Measurements from ENCODE around the gene TIAM1.
"Not testable (repeated sequence)": the region's sequence is repeated elsewhere in the genome, so short reads cannot be mapped to it uniquely, and the experiment has no call there.

The TIAM1 gene

GRCh38 chr21:31253684-31254083 lies 90.4 kb downstream of the TIAM1 start:
- DNase-seq (ENCODE audit: low read depth in 2 of 2) = no peak

GRCh38 chr21:31252611-31253010 lies 91.5 kb downstream of the TIAM1 start:
- DNase-seq (ENCODE audit: low read depth in 2 of 2) = no peak

DNA sequence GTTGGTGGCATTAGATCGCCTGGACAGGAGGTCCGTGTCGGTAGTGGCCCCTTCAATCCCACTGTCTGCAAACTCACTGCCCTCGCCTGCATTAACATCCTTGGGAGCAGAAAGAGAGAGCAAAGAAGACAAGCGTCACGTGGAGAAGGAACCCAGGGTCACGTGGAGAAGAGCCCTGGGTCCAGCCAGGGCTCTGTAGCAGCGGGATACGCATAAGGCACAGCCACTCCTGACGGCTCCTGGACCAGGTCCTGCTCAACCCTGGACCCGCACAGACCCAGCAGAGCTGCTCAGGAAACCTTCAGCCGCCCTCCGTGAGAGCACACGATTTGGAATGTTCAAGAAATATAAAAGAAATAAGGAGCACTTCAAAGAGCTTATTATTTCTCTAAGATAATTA lies 92.0 kb downstream of the TIAM1 start:
- no peak for DNase-seq (ENCODE audit: low read depth in 2 of 2)

- no peak for DNase-seq (ENCODE audit: low read depth in 2 of 2)
Measured at GRCh38 chr21:31251686-31252085, 92.4 kb downstream of the TIAM1 start.

DNA sequence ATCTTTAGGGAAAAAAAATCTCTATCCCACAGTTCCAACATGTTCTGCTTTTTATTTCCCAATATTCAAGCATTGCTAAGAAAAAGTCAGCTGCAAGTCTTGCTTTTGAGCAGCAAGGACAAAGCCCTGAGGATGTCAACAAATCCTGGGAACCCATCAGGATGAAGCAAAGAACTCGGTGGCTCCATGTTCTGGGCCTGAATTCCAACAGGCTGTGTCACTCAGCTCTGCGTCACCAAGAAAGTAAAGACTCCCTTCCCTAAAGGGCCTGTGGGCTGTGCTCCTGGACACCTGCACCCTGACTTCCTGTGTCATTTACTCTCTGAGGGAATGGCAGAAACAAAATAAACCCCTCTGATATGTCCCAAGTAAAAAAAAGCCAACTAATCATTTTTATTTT lies 95.5 kb downstream of the TIAM1 start:
- no peak for DNase-seq (ENCODE audit: low read depth in 2 of 2)

- DNase-seq (ENCODE audit: low read depth in 2 of 2) = no peak
Measured at GRCh38 chr21:31243611-31244010, 100.5 kb downstream of the TIAM1 start.

GRCh38 chr21:31236528-31236927 lies 107.5 kb downstream of the TIAM1 start:
- DNase-seq (ENCODE audit: low read depth in 2 of 2) = no peak

GRCh38 chr21:31235671-31236450 lies 108.2 kb downstream of the TIAM1 start:
- peak in 1 of 2 donors; percentile 8 for DNase-seq (ENCODE audit: low read depth in 2 of 2)

- no peak for DNase-seq (ENCODE audit: low read depth in 2 of 2)
Measured at GRCh38 chr21:31234936-31235335, 109.1 kb downstream of the TIAM1 start.

- no peak for DNase-seq (ENCODE audit: low read depth in 2 of 2)
Measured at GRCh38 chr21:31233711-31234110, 110.3 kb downstream of the TIAM1 start.

- no peak for DNase-seq (ENCODE audit: low read depth in 2 of 2)
Measured at GRCh38 chr21:31232344-31232743, 111.7 kb downstream of the TIAM1 start.

DNA sequence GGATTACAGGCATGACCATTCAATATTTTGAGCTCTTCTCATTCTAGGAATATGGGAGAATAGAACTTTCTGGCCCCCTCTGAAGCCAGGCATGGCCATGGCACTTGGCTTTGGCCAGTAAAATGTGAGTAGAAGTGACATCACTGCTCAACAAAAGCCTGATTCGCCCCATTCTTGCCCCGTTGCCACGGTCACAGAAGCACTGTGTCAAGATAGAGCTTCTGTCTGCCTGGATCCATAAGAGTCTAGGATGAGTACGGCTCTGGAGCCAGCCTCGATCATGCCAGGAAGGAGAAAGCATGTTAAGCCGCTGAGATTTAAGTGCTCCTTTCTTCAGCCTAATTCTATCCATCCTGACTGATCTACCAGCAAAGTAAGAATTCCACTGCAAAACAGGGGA lies 113.1 kb downstream of the TIAM1 start:
- no peak for DNase-seq (ENCODE audit: low read depth in 2 of 2)

GRCh38 chr21:31228723-31229122 lies 115.3 kb downstream of the TIAM1 start:
- DNase-seq (ENCODE audit: low read depth in 2 of 2) = not testable (repeated sequence)

DNA sequence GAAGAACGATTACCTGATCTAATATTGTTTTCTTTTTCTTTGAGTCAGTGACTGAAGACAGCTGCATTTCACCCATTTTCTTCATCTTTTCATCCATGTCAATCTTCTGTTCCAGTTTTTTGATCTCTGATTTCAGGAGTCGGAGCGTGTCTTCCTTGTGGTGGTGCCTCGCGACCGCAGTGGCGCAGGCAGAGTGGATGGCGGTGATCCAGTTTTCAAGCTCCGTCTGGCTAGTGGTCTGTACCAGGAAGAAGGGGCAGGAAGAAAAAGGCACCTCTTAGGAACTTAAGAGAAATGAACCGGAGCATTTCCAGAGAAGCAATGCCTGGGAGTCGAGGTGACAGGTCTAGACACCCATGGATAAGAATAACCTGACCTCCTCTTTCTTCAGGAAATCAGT lies 118.3 kb downstream of the TIAM1 start:
- no peak for DNase-seq (ENCODE audit: low read depth in 2 of 2)

DNA sequence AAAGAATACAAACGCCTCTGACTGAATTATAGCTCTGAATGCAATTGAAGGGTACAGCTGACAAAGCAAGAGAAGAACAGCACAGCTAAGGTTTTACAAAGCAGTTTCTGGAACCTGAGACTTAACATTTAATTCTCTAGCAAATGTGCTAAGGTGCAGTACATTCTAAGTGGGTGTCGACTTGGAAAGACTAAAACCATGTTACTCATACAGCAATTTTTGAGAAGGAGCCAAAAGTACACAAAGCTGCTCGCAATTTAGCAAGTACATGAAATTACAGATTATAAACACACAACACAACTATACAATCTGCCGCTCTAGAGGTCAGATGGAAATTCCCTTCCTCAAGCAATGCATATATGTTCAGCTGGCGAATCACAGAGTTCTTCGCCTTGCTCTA lies 121.9 kb downstream of the TIAM1 start:
- no peak for DNase-seq (ENCODE audit: low read depth in 2 of 2)

GRCh38 chr21:31221043-31221442 lies 123.0 kb downstream of the TIAM1 start:
- DNase-seq (ENCODE audit: low read depth in 2 of 2) = no peak

GRCh38 chr21:31220575-31220974 lies 123.5 kb downstream of the TIAM1 start:
- DNase-seq (ENCODE audit: low read depth in 2 of 2) = no peak

DNA sequence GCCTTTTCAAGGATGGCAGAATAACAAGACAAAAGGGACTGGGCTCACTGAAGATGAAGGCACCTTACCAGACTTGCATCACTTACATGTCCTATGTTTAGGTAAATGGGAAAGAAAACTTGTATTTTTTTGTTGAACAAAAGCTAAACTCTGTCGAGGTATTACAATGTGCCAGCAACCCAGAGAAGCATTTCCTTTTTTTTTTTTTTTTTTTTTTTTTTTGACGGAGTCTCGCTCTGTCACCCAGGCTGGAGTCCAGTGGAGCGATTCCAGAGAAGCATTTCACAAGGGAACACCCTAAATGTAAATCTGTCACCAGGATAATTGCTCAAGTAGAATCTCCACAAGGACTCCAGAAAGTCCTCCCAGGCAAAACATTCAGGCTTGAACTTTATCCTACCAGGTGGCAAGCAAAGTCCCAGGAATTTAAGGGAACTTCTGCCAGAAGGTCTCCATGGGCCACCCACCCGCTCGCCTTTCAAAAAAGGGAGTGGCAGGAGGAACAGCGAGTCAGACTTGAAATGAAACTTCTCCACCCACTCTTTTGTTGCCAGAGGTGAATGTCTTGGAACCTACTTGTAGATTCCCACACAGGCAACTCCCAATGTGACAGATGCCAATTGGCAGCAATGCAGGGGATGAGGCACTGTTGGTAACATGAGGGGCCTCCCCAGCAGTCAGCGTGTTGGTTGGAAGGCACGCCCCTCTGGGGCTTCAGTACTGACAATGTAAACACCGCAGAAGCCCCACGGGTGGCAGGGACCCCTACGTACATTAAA lies 125.0 kb downstream of the TIAM1 start:
- no peak for DNase-seq (ENCODE audit: low read depth in 2 of 2)

DNA sequence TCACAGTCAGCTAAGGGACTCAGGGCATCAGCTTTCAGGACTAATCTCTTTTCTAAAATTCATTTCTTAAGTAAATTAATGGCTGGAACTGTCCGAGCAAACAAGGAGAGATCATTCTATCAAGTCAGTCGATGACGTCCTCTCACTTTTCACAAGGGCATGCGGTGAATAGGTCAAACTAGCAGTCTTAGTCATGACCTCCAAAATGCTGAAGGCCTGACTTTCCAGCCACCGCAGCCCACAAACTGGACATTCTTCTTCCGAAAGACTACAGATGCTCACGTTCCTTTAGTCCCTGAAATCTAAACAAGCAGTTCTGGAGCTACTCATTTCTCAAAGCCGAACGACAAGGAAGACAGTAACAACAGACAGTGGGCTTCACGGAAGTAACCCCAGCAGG lies 127.9 kb downstream of the TIAM1 start:
- DNase-seq (ENCODE audit: low read depth in 2 of 2) = no peak

- DNase-seq (ENCODE audit: low read depth in 2 of 2) = no peak
Measured at GRCh38 chr21:31213787-31214186, 130.3 kb downstream of the TIAM1 start.

DNA sequence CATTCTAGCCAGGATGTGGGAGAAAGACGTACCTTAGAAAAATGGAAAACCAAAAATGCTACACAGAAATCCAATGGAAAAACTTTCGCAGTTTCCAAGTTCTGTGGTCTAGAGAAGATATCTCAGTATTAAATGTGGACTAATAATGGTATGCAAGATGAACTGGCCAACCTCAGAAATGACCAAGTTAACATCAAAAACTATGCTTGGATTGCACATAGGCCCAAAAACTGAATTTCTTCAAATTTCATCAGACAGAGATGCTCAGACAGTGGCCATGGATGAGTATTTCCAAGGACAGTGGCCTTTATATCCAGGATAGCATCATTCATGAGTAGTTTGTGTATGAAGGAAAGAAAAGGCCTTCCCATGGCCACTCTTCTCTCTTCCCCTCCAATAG lies 132.2 kb downstream of the TIAM1 start:
- no peak for DNase-seq (ENCODE audit: low read depth in 2 of 2)

DNA sequence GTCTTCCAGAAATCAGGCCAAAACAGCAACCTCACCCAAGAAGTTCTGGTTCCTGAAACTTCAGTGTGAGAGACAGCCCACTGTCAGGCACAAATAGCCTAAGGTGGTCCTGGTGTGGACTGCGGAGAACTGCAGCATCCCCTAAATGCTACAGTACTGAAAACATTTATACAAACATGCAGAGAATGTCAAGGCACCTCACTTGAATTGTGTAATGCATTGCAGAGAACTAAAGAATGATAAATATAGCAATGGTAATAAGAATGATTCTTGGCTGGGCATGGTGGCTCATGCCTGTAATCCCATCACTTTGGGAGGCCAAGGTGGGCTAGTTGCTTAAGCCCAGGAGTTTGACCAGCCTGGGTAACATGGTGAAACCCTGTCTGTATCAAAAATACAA lies 138.6 kb downstream of the TIAM1 start:
- no peak for DNase-seq (ENCODE audit: low read depth in 2 of 2)

- DNase-seq (ENCODE audit: low read depth in 2 of 2) = no peak
Measured at GRCh38 chr21:31204801-31205200, 139.3 kb downstream of the TIAM1 start.
